Adipocyte (in vitro differentiated cells): ENCODE results near the gene RAB9A.
"Not testable (repeated sequence)": the region's sequence is repeated elsewhere in the genome, so short reads cannot be mapped to it uniquely, and the experiment has no call there.

Source experiments
- DNase-seq: peaks from one replicate; pipeline ENCODE4 v3.0.0-alpha.2; 2015; ENCODE audit warnings: low read depth
- H3K27me3 ChIP-seq: replicated peaks from 2 replicates; pipeline ENCODE4 v1.7.0; 2013; ENCODE audit warnings: mild to moderate bottlenecking, low read length, moderate library complexity; ENCODE audit not compliant: control insufficient read depth, insufficient read depth
- H3K36me3 ChIP-seq: 2 replicates; pipeline ENCODE4 v1.7.0; 2013; ENCODE audit warnings: low read length, mild to moderate bottlenecking, moderate library complexity; ENCODE audit not compliant: control insufficient read depth, insufficient read depth, severe bottlenecking
- H3K4me1 ChIP-seq: 2 replicates; pipeline ENCODE4 v1.7.0; 2013; ENCODE audit warnings: mild to moderate bottlenecking, low read length, moderate library complexity; ENCODE audit not compliant: control insufficient read depth, insufficient read depth
- H3K4me3 ChIP-seq: 2 replicates; pipeline ENCODE4 v1.7.0; 2013; ENCODE audit warnings: mild to moderate bottlenecking, low read length, moderate library complexity
- H3K9ac ChIP-seq: 2 replicates; pipeline ENCODE4 v1.7.0; 2013; ENCODE audit warnings: mild to moderate bottlenecking, low read length, moderate library complexity
- H3K9me3 ChIP-seq: 2 replicates; pipeline ENCODE4 v1.7.0; 2013; ENCODE audit warnings: mild to moderate bottlenecking, low read length, moderate library complexity; ENCODE audit not compliant: control insufficient read depth

RAB9A gene

GRCh38 chrX:13669755-13670154, 19.2 kb upstream of the RAB9A start:
- not testable (repeated sequence) for H3K36me3 ChIP-seq
- Histone ChIP-seq H3K4me3 (peak overlapping the region; percentile 2), H3K4me1 (peaks cover 18% of the 10 kb centered on the region)

GRCh38 chrX:13670197-13670596, 18.7 kb upstream of the RAB9A start:
- DNase-seq, result no peak
- H3K4me1 ChIP-seq, result peaks cover 14% of the 10 kb centered on the region

More at GRCh38 chrX:13669755-13670154, 19.2 kb upstream of the RAB9A start:
- H3K9ac ChIP-seq, DNase-seq, H3K9me3 ChIP-seq: not testable (repeated sequence)
- peaks cover 23% of the 10 kb centered on the region for H3K27me3 ChIP-seq

GRCh38 chrX:13673016-13673415, 15.9 kb upstream of the RAB9A start:
- Histone ChIP-seq H3K4me3 (no peak overlapping the region), H3K9ac (no peak overlapping the region), H3K27me3 (peaks cover 19% of the 10 kb centered on the region), H3K9me3 (no peaks in the 10 kb centered on the region), H3K4me1 (peaks cover 10% of the 10 kb centered on the region), H3K36me3 (no peaks in the 10 kb centered on the region)
- no peak for DNase-seq

More at GRCh38 chrX:13670197-13670596, 18.7 kb upstream of the RAB9A start:
- Histone ChIP-seq H3K9me3 (no peaks in the 10 kb centered on the region), H3K36me3 (no peaks in the 10 kb centered on the region), H3K9ac (no peak overlapping the region), H3K27me3 (peaks cover 23% of the 10 kb centered on the region), H3K4me3 (no peak overlapping the region)

- no peak overlapping the region for H3K9ac ChIP-seq
- H3K27me3 ChIP-seq, result peaks cover 10% of the 10 kb centered on the region
- H3K4me3 ChIP-seq, result no peak overlapping the region
- peaks cover 3% of the 10 kb centered on the region for H3K4me1 ChIP-seq
- no peaks in the 10 kb centered on the region for H3K36me3 ChIP-seq
- no peak for DNase-seq
- no peaks in the 10 kb centered on the region for H3K9me3 ChIP-seq
Measured at GRCh38 chrX:13676885-13677284, 12.0 kb upstream of the RAB9A start.

GRCh38 chrX:13679700-13680099, 9.2 kb upstream of the RAB9A start:
- H3K9ac ChIP-seq, H3K27me3 ChIP-seq, H3K4me1 ChIP-seq, H3K36me3 ChIP-seq, DNase-seq, H3K4me3 ChIP-seq, H3K9me3 ChIP-seq: not testable (repeated sequence)

- Histone ChIP-seq H3K27me3 (peaks cover 2% of the 10 kb centered on the region), H3K36me3 (no peaks in the 10 kb centered on the region), H3K4me1 (peaks cover 3% of the 10 kb centered on the region), H3K9me3 (no peaks in the 10 kb centered on the region), H3K9ac (no peak overlapping the region), H3K4me3 (no peak overlapping the region)
- DNase-seq, result no peak
Measured at GRCh38 chrX:13681595-13681994, 7.3 kb upstream of the RAB9A start.

- peaks cover 2% of the 10 kb centered on the region for H3K27me3 ChIP-seq
- DNase-seq, result peak; percentile 64
- no peak overlapping the region for H3K4me3 ChIP-seq
- no peak overlapping the region for H3K9ac ChIP-seq
- no peaks in the 10 kb centered on the region for H3K9me3 ChIP-seq
- H3K36me3 ChIP-seq, result no peaks in the 10 kb centered on the region
- H3K4me1 ChIP-seq, result no peaks in the 10 kb centered on the region
Measured at GRCh38 chrX:13684361-13684760, 4.6 kb upstream of the RAB9A start.

GRCh38 chrX:13685126-13685763, 3.7 kb upstream of the RAB9A start:
- Histone ChIP-seq H3K4me3 (no peak overlapping the region), H3K36me3 (no peaks in the 10 kb centered on the region), H3K4me1 (no peaks in the 10 kb centered on the region), H3K9ac (no peak overlapping the region), H3K27me3 (peaks cover 2% of the 10 kb centered on the region), H3K9me3 (no peaks in the 10 kb centered on the region)
- DNase-seq, result peak; percentile 45

GRCh38 chrX:13687203-13687602, 1.7 kb upstream of the RAB9A start:
- peaks cover 6% of the 10 kb centered on the region for H3K4me1 ChIP-seq

GRCh38 chrX:13688384-13688957, 457 bp upstream of the RAB9A start:
- Histone ChIP-seq H3K27me3 (no peaks in the 10 kb centered on the region), H3K4me1 (peaks cover 18% of the 10 kb centered on the region), H3K4me3 (peak overlapping the region; percentile 98), H3K9ac (peak overlapping the region; percentile 97), H3K36me3 (no peaks in the 10 kb centered on the region), H3K9me3 (no peaks in the 10 kb centered on the region)
- DNase-seq, result no peak

More at GRCh38 chrX:13687203-13687602, 1.7 kb upstream of the RAB9A start:
- H3K9me3 ChIP-seq, result no peaks in the 10 kb centered on the region
- H3K9ac ChIP-seq, result no peak overlapping the region
- no peak for DNase-seq
- H3K36me3 ChIP-seq, result no peaks in the 10 kb centered on the region
- no peaks in the 10 kb centered on the region for H3K27me3 ChIP-seq
- no peak overlapping the region for H3K4me3 ChIP-seq

GRCh38 chrX:13689741-13690211, 848 bp downstream of the RAB9A start:
- H3K9ac ChIP-seq, result peak overlapping the region; percentile 97
- DNase-seq, result peak; percentile 51

More at GRCh38 chrX:13689741-13690211, 848 bp downstream of the RAB9A start:
- Histone ChIP-seq H3K36me3 (no peaks in the 10 kb centered on the region), H3K4me3 (peak overlapping the region; percentile 98), H3K9me3 (no peaks in the 10 kb centered on the region), H3K27me3 (no peaks in the 10 kb centered on the region), H3K4me1 (peaks cover 31% of the 10 kb centered on the region)
